SH-SY5Y (cell line): ENCODE measurements around the gene ADAMTSL4.

Source experiments
- GATA2 ChIP-seq: IDR thresholded peaks from 2 replicates; pipeline ENCODE4 v1.6.1; 2011; ENCODE audit warnings: mild to moderate bottlenecking, low read depth, low read length
- GATA3 ChIP-seq: IDR thresholded peaks from 2 replicates; pipeline ENCODE4 v1.6.1; 2011; ENCODE audit warnings: low read depth, mild to moderate bottlenecking, low read length, moderate library complexity

- TF ChIP-seq GATA2 (no peak), GATA3 (no peak)
These were observed 33.7 kb upstream of the ADAMTSL4 start, which contains the start of gene FALEC for GRCh38 chr1:150515328-150516049.
